Measurements from ENCODE around the gene CDC20. TPM values are rescaled to one million over a fixed set of nuclear protein-coding genes. Genes with fewer than 3 reads are reported as not detected.

CDC20 gene
- total and polyA plus RNA-seq, 2 experiments from 2014 or later: 207 to 252 TPM

DNA sequence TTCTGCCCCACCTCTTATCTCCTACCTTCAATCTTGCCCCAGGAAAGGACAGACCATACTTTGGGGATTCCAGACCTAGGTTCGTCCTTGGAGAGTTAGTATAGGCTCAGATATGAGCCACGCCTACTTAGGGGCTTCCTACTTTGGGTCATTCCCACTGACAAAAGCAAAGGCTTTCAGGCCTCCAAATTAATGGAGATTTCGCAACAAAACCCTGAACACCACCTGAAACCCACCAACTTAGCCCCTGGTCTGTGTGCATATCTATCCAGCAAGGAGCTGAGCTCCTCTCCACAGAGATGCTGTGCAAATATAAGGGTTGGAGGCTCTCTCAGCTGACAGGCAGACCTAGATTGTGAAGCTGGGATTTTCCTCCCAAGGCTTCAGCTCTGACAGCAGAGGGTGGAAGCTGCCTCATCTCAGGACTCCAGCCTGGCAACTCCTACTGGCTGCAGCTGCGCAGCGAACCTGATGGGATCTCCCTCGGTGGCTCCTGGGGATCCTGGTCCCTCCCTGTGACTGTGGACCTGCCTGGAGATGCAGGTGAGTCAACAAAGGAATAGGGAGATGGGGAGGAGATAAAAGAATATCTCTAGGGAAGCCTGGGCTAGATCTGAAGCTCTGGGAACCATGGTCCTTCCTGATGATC, 19.1 kb upstream of the CDC20 start:
- peaks cover 6% of the 10 kb centered on the region for H3K4me1 Mint-ChIP-seq
- Histone ChIP-seq H3F3A (replicated peaks; ENCODE audit: low read depth) (no peaks in the 10 kb centered on the region), H2AFZ (no peak overlapping the region), H3K79me2 (replicated peaks; ENCODE audit: insufficient read depth) (no peaks in the 10 kb centered on the region), H3K27me3 (ENCODE audit: insufficient read depth) (no peaks in the 10 kb centered on the region), H3K4me2 (no peak overlapping the region), H3K9me2 (ENCODE audit: insufficient read depth) (no peaks in the 10 kb centered on the region), H4K20me1 (replicated peaks; ENCODE audit: insufficient read depth) (no peaks in the 10 kb centered on the region), H3K27ac (ENCODE audit: low read depth) (no peak overlapping the region), H3K4me3 (no peak overlapping the region), H3K4me1 (ENCODE audit: insufficient read depth) (no peaks in the 10 kb centered on the region), H3K36me3 (ENCODE audit: insufficient read depth) (no peaks in the 10 kb centered on the region)
- no peaks in the 10 kb centered on the region; the same call in 2 of the 3 replicates for H3K9me3 Mint-ChIP-seq
- no peak overlapping the region for H3K27ac Mint-ChIP-seq
- H3K4me3 Mint-ChIP-seq: no peak overlapping the region
- H3K36me3 Mint-ChIP-seq (ENCODE audit: low read depth): no peaks in the 10 kb centered on the region
- peaks cover 4% of the 10 kb centered on the region for H3K27me3 Mint-ChIP-seq (ENCODE audit: insufficient read depth, low read depth, poor library complexity)
- ATAC-seq (no peak), DNase-seq (ENCODE audit: low spot score) (no peak)
- no peak for TF ChIP-seq ZNF114 (CRISPR knock-in tag; IDR thresholded peaks at IDR 0.05)
- no peak for TF ChIP-seq ETS1 (IDR thresholded peaks at IDR 0.05)
- TF ChIP-seq, protein P1, sequence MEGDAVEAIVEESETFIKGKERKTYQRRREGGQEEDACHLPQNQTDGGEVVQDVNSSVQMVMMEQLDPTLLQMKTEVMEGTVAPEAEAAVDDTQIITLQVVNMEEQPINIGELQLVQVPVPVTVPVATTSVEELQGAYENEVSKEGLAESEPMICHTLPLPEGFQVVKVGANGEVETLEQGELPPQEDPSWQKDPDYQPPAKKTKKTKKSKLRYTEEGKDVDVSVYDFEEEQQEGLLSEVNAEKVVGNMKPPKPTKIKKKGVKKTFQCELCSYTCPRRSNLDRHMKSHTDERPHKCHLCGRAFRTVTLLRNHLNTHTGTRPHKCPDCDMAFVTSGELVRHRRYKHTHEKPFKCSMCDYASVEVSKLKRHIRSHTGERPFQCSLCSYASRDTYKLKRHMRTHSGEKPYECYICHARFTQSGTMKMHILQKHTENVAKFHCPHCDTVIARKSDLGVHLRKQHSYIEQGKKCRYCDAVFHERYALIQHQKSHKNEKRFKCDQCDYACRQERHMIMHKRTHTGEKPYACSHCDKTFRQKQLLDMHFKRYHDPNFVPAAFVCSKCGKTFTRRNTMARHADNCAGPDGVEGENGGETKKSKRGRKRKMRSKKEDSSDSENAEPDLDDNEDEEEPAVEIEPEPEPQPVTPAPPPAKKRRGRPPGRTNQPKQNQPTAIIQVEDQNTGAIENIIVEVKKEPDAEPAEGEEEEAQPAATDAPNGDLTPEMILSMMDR (conservative IDR thresholded peaks at IDR 0.05; ENCODE audit: low read depth in 2 of 2): no peak
- TF ChIP-seq, protein P2, sequence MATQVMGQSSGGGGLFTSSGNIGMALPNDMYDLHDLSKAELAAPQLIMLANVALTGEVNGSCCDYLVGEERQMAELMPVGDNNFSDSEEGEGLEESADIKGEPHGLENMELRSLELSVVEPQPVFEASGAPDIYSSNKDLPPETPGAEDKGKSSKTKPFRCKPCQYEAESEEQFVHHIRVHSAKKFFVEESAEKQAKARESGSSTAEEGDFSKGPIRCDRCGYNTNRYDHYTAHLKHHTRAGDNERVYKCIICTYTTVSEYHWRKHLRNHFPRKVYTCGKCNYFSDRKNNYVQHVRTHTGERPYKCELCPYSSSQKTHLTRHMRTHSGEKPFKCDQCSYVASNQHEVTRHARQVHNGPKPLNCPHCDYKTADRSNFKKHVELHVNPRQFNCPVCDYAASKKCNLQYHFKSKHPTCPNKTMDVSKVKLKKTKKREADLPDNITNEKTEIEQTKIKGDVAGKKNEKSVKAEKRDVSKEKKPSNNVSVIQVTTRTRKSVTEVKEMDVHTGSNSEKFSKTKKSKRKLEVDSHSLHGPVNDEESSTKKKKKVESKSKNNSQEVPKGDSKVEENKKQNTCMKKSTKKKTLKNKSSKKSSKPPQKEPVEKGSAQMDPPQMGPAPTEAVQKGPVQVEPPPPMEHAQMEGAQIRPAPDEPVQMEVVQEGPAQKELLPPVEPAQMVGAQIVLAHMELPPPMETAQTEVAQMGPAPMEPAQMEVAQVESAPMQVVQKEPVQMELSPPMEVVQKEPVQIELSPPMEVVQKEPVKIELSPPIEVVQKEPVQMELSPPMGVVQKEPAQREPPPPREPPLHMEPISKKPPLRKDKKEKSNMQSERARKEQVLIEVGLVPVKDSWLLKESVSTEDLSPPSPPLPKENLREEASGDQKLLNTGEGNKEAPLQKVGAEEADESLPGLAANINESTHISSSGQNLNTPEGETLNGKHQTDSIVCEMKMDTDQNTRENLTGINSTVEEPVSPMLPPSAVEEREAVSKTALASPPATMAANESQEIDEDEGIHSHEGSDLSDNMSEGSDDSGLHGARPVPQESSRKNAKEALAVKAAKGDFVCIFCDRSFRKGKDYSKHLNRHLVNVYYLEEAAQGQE (IDR thresholded peaks at IDR 0.05; ENCODE audit: unreplicated experiment): no peak
- no peak for TF ChIP-seq JUNB (IDR thresholded peaks at IDR 0.05; ENCODE audit: unreplicated experiment)
- TF ChIP-seq EZH2phosphoT487 (IDR thresholded peaks at IDR 0.05; ENCODE audit: unreplicated experiment): no peak
- TF ChIP-seq ZNF462 (CRISPR knock-in tag; IDR thresholded peaks at IDR 0.05): no peak
- TF ChIP-seq STAT1 (IDR thresholded peaks at IDR 0.05; ENCODE audit: unreplicated experiment): no peak
- TF ChIP-seq CREB1 (CRISPR knock-in tag; IDR thresholded peaks at IDR 0.05; ENCODE audit: low read depth): no peak
- no peak for TF ChIP-seq NANOG (IDR thresholded peaks at IDR 0.05; ENCODE audit: borderline replicate concordance)
- no peak for TF ChIP-seq ZNF331 (CRISPR knock-in tag; IDR thresholded peaks at IDR 0.05; ENCODE audit: low read depth)
- TF ChIP-seq EZH2 (IDR thresholded peaks at IDR 0.05; ENCODE audit: low read depth, unreplicated experiment): no peak
- TF ChIP-seq POLR2AphosphoS5 (IDR thresholded peaks at IDR 0.05; ENCODE audit: low read depth): no peak

Measured in GM23338 (cell line).